Uterus (tissue), 4 donors: Measurements from ENCODE around the gene ALB. TPM values are rescaled to one million over a fixed set of nuclear protein-coding genes. Genes with fewer than 3 reads are reported as not detected.

Experiments
- DNase-seq, 2 donors: peaks; one replicate each; pipeline ENCODE4 v3.0.0-alpha.2; 2019 to 2020
- H3K27ac ChIP-seq, 2 donors: fragments of 200-600 bp; sonication (generic); 1 replicate in 1 of 2; 2 replicates in 1 of 2; pipeline ENCODE4 v1.5.1; 2016 to 2018
- H3K27me3 ChIP-seq, 2 donors: fragments of 200-600 bp; sonication (generic); one replicate each; pipeline ENCODE4 v1.5.1; 2018 to 2019; ENCODE audit warnings: control low read depth in 1 of 2
- H3K36me3 ChIP-seq, 2 donors: fragments of 200-600 bp; sonication (generic); one replicate each; pipeline ENCODE4 v1.5.1; 2019; ENCODE audit warnings: control low read depth in 1 of 2
- H3K4me1 ChIP-seq, 2 donors: fragments of 200-600 bp; sonication (generic); one replicate each; pipeline ENCODE4 v1.5.1; 2018 to 2019; ENCODE audit warnings: control low read depth in 1 of 2
- H3K4me3 ChIP-seq, 2 donors: fragments of 200-600 bp; sonication (generic); 1 replicate in 1 of 2; 2 replicates in 1 of 2; pipeline ENCODE4 v1.5.1; 2018 to 2019; ENCODE audit warnings: mild to moderate bottlenecking in 1 of 2
- H3K9me3 ChIP-seq, 2 donors: fragments of 200-600 bp; sonication (generic); one replicate each; pipeline ENCODE4 v1.5.1; 2019; ENCODE audit warnings: control low read depth in 1 of 2
- POLR2A ChIP-seq, 2 donors: fragments of 450-650 bp; IDR thresholded peaks; one replicate each; pipeline ENCODE4 v1.6.1; 2016; ENCODE audit warnings: antibody characterized with exemption in 2 of 2, mild to moderate bottlenecking in 1 of 2, moderate library complexity in 1 of 2
- intact Hi-C: fragments of 100-400 bp; cut with DNase I; formaldehyde crosslinking; loops from one replicate; pipeline ENCODE4 v1.15.1; 2023; ENCODE audit warnings: low total_unique reads
- total RNA-seq, 4 donors: library from RNA; depleted of rRNA in 3 of 4; stranded (reverse); fragments of >200 nt in 3 of 4; gene quantifications; one replicate each; pipeline versions ENCODE4 v1.1.0 to v1.2.4, GENCODE V29; 2014 to 2023
- TF ChIP-seq, protein P1 (sequence below), 4 experiments: fragments of 200-600 bp in 2 of 4; fragments of 450-650 bp in 2 of 4; sonication (generic) in 2 of 4; IDR thresholded peaks; one replicate each; pipeline ENCODE4 v1.5.1; 2016 to 2019; ENCODE audit warnings: antibody characterized with exemption in 4 of 4, mild to moderate bottlenecking in 2 of 4, moderate library complexity in 1 of 4
- donor health status: DM: yes; HTN: yes; CAD: no.

The ALB gene
- total RNA-seq, 4 donors from 2014 or later = 5.0 to 11.3 TPM; not detected in 2

DNA sequence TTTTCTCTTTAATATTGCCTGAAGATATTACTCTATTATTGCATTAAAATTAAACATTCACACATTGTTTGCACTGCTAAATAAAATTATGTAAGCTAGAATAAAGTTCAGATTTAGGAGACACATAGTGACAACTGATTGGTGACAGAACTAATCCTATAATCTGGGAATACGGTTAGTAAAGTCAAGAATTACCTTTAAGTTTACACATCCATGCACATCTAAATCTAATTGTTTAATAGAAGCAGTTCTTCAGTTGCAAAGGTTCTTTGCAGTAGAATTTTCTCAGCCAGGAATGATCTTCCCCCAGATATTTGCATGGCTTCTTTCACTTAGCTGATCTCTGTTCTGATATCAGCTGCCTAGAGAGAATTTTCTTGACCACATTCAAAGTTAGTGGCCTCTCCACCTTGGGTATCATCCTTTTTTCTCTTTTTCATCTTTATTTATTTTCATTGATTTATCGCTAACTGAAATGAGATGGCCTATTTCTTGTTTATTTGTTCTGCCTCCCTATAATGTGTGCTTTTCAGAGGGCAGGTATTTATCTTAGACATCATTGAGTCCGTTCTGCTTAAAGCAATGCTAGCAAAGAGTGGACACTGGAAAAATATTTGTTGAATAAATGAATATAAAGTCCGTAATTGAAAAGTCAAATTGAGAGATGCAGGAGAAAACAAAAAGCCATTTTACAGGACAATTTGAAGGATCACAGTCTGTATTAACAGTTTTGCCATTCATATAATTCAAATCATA lies 44.5 kb downstream of the ALB start:
- H3K4me3 ChIP-seq = no peak overlapping the region
- H3K36me3 ChIP-seq = no peaks in the 10 kb centered on the region
- DNase-seq = no peak
- H3K9me3 ChIP-seq = no peaks in the 10 kb centered on the region
- H3K27me3 ChIP-seq = no peaks in the 10 kb centered on the region
- TF ChIP-seq, protein P1, sequence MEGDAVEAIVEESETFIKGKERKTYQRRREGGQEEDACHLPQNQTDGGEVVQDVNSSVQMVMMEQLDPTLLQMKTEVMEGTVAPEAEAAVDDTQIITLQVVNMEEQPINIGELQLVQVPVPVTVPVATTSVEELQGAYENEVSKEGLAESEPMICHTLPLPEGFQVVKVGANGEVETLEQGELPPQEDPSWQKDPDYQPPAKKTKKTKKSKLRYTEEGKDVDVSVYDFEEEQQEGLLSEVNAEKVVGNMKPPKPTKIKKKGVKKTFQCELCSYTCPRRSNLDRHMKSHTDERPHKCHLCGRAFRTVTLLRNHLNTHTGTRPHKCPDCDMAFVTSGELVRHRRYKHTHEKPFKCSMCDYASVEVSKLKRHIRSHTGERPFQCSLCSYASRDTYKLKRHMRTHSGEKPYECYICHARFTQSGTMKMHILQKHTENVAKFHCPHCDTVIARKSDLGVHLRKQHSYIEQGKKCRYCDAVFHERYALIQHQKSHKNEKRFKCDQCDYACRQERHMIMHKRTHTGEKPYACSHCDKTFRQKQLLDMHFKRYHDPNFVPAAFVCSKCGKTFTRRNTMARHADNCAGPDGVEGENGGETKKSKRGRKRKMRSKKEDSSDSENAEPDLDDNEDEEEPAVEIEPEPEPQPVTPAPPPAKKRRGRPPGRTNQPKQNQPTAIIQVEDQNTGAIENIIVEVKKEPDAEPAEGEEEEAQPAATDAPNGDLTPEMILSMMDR (IDR thresholded peaks at IDR 0.05) = no peak
- TF ChIP-seq POLR2A (IDR thresholded peaks at IDR 0.05) = no peak
- intact Hi-C loops = no loop called here
- no peak overlapping the region for H3K27ac ChIP-seq
- no peaks in the 10 kb centered on the region for H3K4me1 ChIP-seq

DNA sequence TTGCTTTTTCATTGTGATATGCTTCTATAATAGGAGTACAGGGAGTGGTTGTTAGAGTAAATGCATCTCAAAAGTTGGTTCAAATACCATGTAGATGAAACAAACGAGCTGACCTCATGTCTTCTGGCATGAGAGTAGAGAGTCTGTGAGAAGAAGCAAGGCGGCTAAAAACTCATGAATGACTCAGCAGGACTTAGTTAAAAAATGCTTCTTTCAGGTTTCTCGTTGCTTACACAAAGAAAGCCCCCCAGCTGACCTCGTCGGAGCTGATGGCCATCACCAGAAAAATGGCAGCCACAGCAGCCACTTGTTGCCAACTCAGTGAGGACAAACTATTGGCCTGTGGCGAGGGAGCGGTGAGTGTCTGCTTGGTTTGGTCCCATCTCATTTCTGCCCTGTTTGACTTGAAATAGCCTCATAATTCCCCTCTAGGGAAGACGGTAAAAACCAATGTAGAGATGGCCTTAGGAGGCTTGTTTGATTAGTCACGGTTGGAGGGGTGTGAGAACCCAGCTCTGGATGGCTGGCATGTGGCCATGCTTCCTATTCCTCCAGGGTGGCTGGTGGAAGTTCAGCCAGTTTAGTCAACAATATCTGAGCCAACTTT lies 46.4 kb downstream of the ALB start:
- DNase-seq = no peak
- no peak overlapping the region for H3K27ac ChIP-seq
- no peak overlapping the region for H3K4me3 ChIP-seq

GRCh38 chr4:73451404-73451803 lies 47.3 kb downstream of the ALB start:
- Histone ChIP-seq H3K27ac (no peak overlapping the region), H3K36me3 (no peaks in the 10 kb centered on the region)
- intact Hi-C loops = no loop called here

More for the DNA sequence above, 46.4 kb downstream of the ALB start:
- H3K27me3 ChIP-seq = no peaks in the 10 kb centered on the region
- no peaks in the 10 kb centered on the region for H3K9me3 ChIP-seq
- intact Hi-C loops = no loop called here
- no peaks in the 10 kb centered on the region for H3K36me3 ChIP-seq
- no peak for TF ChIP-seq POLR2A (IDR thresholded peaks at IDR 0.05)
- TF ChIP-seq, protein P1 (IDR thresholded peaks at IDR 0.05) = no peak
- H3K4me1 ChIP-seq = no peaks in the 10 kb centered on the region

DNA sequence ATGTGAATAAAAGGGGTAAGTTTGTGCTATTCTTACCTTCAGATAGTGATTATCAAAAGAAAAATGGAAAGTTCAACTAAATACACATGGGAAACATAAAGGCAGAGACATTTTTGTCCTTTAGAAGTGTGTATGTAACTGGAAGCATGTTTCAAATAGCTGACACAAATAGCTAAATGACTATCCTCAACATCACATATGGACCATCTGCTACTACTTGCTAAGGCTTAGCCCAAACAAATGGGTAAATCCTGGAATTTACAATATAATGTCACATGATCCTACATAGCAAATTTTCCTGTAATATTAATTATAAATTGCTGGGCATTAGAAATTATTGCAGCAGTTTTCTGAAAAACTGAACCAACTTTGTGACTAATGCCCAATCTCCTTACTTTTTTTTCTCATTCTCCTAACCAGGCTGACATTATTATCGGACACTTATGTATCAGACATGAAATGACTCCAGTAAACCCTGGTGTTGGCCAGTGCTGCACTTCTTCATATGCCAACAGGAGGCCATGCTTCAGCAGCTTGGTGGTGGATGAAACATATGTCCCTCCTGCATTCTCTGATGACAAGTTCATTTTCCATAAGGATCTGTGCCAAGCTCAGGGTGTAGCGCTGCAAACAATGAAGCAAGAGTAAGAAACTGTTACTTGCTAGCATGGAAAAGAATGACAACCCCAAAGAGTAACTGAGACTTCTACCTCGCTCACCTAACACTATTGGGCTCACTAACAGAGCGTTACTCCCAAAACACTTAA lies 48.1 kb downstream of the ALB start:
- TF ChIP-seq, protein P1 (IDR thresholded peaks at IDR 0.05) = no peak
- no peak for TF ChIP-seq POLR2A (IDR thresholded peaks at IDR 0.05)
- H3K36me3 ChIP-seq = no peaks in the 10 kb centered on the region
- no peaks in the 10 kb centered on the region for H3K4me1 ChIP-seq
- H3K27ac ChIP-seq = no peak overlapping the region
- no peaks in the 10 kb centered on the region for H3K27me3 ChIP-seq
- H3K4me3 ChIP-seq = no peak overlapping the region
- no peaks in the 10 kb centered on the region for H3K9me3 ChIP-seq
- intact Hi-C loops = no loop called here
- no peak for DNase-seq

More at GRCh38 chr4:73451404-73451803, 47.3 kb downstream of the ALB start:
- no peak overlapping the region for H3K4me3 ChIP-seq
- no peaks in the 10 kb centered on the region for H3K9me3 ChIP-seq
- no peaks in the 10 kb centered on the region for H3K27me3 ChIP-seq
- no peak for DNase-seq
- TF ChIP-seq, protein P1 (IDR thresholded peaks at IDR 0.05) = no peak
- TF ChIP-seq POLR2A (IDR thresholded peaks at IDR 0.05) = no peak
- no peaks in the 10 kb centered on the region for H3K4me1 ChIP-seq
